ENCODE data around the gene USP48.

USP48 gene

DNA sequence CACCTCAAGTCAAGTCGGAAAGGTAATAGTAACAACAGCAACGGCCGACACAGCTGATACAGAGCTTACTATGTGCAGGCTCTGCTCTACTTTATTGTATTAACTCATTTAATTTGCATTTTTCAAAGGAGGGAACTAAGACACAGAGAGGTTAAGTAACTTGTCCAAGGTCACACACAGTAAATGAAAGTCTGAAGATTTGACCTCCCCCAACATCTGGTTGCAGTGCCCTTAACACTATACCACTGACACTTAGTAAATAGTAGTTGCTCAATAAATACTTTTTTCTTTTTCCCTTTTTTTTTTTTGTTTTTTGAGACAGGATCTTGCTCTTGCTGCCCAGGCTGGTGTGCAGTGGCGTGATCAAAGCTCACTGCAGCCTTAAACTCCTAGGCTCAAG lies 153.0 kb downstream of the USP48 start:
- DNase-seq = no peak

DNA sequence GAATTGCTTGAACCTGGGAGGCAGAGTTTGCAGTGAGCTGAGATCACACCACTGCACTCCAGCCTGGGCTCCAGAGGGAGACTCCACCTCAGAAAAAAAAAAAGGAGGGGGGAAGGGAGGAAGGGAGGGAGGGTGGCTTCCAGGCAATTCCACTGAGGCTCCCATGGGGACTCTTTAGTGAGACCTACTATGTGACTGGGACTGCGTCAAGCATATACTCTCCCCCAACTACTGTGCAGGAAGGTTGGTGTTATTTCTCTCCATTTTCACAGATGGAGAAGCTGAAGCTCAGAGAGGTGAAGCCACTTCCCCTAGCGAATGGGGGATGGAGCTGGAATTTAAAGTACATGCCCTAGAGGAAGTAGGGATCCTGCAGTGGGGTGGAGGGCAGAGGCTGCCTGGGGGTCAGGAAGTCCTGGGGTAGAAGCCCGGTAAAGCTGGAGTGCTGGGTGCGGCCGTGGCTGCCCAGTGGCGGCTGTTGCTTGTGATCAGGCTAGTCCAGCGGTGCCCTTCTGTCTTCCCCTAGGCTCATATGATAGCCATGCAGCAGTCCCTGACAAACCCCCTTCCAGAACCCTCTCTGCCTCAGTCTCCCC lies 154.1 kb downstream of the USP48 start:
- no peak for DNase-seq
